Heart left ventricle (tissue), 13 donors: ENCODE results near the gene SIX4.

Experiments used
- POLR2A ChIP-seq, 2 donors: fragments of 450-650 bp; IDR thresholded peaks; one replicate each; pipeline ENCODE4 v1.6.1; 2017; ENCODE audit warnings: antibody characterized with exemption in 2 of 2, mild to moderate bottlenecking in 2 of 2, moderate library complexity in 2 of 2
- TF ChIP-seq, protein P1 (sequence below), 12 donors: fragments of 200-600 bp; sonication (generic) in 4 of 12; IDR thresholded peaks; one replicate each; pipeline versions ENCODE4 v1.5.0 to v1.8.0; 2018 to 2022; ENCODE audit warnings: antibody characterized with exemption in 12 of 12, mild to moderate bottlenecking in 5 of 12
- donor health status: ischemic (EF 13 %, LVEDD 7.1; RV severe dilation, severe dysfunction).
- donor health status: DM: no; HTN: yes; CAD: no.
- donor health status: DM: no; HTN: no; CAD: no.
- donor health status: ischemic (EF 25% LVEDD 6.9; RV normal size, moderate dysfunction).
- donor health status: ischemic (EF 25% LVEDD 5.7; RV mildly dilated, moderate dysfunction).
- donor health status: ischemic (EF 35%, LVEDD 5.7; RV mildly dilated, moderate dysfunction).
- donor health status: nonischemic (EF 11% LVEDD 7.7; RV severe dilation, severe dysfunction).
- donor health status: DM: yes; HTN: yes; CAD: no.
- donor health status: PGD.
- donor health status: ischemic (EF 29% LVEDD 5.4; RV normal size, mild dysfunction).
- donor health status: nonischemic (EF 23%, LVEDD 6.1; RV moderate dilation, normal function).

DNA sequence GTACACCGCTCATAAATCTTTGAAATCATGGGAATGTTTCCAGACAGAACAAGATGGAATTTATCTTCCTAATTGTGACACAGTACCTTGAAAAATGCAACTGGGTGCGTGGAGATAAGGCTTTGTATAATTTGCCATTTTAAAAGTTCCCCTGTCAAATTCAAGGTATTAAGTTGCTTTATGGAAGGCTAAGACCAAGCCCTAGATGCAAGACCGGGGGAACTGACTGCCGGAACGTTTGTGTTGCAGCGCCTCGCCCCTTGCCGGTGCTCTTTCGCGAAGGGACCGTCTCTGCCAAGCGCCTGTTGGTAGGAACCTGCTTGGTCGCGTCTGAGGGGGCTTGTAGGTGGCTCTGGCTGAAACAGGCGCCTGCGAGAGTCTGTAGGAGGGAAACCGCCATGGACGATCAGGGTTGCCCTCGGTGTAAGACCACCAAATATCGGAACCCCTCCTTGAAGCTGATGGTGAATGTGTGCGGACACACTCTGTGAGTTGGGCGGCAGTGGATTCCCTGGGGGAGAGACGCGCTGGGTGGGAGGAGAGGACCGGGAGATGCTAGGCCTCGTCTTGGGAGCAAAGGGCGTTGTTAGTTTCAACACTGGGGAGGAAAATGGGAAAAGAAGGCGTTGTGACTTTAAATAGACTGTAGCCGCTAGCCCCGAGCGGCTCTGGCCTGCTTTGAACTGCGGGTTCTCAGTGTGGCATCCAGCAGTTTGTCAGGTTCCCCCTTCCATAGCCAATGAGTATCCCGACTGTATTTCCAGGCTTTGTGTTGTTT, 10.5 kb upstream of the SIX4 start, which contains the start of gene MNAT1:
- TF ChIP-seq POLR2A (IDR thresholded peaks at IDR 0.05), result peak in 1 of 2 donors; percentile 49
- TF ChIP-seq, protein P1, sequence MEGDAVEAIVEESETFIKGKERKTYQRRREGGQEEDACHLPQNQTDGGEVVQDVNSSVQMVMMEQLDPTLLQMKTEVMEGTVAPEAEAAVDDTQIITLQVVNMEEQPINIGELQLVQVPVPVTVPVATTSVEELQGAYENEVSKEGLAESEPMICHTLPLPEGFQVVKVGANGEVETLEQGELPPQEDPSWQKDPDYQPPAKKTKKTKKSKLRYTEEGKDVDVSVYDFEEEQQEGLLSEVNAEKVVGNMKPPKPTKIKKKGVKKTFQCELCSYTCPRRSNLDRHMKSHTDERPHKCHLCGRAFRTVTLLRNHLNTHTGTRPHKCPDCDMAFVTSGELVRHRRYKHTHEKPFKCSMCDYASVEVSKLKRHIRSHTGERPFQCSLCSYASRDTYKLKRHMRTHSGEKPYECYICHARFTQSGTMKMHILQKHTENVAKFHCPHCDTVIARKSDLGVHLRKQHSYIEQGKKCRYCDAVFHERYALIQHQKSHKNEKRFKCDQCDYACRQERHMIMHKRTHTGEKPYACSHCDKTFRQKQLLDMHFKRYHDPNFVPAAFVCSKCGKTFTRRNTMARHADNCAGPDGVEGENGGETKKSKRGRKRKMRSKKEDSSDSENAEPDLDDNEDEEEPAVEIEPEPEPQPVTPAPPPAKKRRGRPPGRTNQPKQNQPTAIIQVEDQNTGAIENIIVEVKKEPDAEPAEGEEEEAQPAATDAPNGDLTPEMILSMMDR (IDR thresholded peaks at IDR 0.05), result peak in 2 of 12 donors; percentile 8 to 22
